Fibroblast of lung (primary cell): ENCODE results near the gene SCN5A.

Experiments
- CTCF ChIP-seq, 2 donors: IDR thresholded peaks in 1 of 2; conservative IDR thresholded peaks in 1 of 2; 1 replicate in 1 of 2; 2 replicates in 1 of 2; pipeline ENCODE4 v1.5.1; 2011 to 2012; ENCODE audit warnings: low read length in 2 of 2, control low read depth in 1 of 2, inconsistent platforms in 1 of 2, low read depth in 1 of 2, mild to moderate bottlenecking in 1 of 2
- EZH2 ChIP-seq: IDR thresholded peaks from 2 replicates; pipeline ENCODE4 v1.5.1; 2012; ENCODE audit warnings: low read length, control low read depth, mild to moderate bottlenecking; ENCODE audit errors: missing control alignments

- TF ChIP-seq CTCF (conservative IDR thresholded peaks at IDR 0.05 in 1 of 2, IDR thresholded peaks at IDR 0.05 in 1 of 2; ENCODE audit: low read depth in 1 of 2, low read length in 2 of 2) (no peak), EZH2 (no peak)
Observed at GRCh38 chr3:38698061-38698460, 48.6 kb upstream of the SCN5A start.
